Mesodermal cell (in vitro differentiated cells): ENCODE measurements around the gene DNAH7.
"Not testable (repeated sequence)": the region's sequence is repeated elsewhere in the genome, so short reads cannot be mapped to it uniquely, and the experiment has no call there.

Source experiments
- H3K27ac ChIP-seq: 2 replicates; pipeline ENCODE4 v1.7.0; 2013; ENCODE audit warnings: mild to moderate bottlenecking, low read depth, low read length, moderate library complexity; ENCODE audit not compliant: severe bottlenecking
- H3K36me3 ChIP-seq: 2 replicates; pipeline ENCODE4 v1.7.1; 2013; ENCODE audit warnings: mild to moderate bottlenecking, low read length, moderate library complexity; ENCODE audit not compliant: control insufficient read depth, insufficient read depth
- H3K4me1 ChIP-seq: one replicate; pipeline ENCODE4 v1.7.1; 2013; ENCODE audit warnings: mild to moderate bottlenecking, low read length; ENCODE audit not compliant: insufficient read depth, control insufficient read depth, poor library complexity, severe bottlenecking
- H3K4me3 ChIP-seq: 2 replicates; pipeline ENCODE4 v1.7.0; 2013; ENCODE audit warnings: low read length, control low read depth, mild to moderate bottlenecking; ENCODE audit not compliant: insufficient read depth, poor library complexity, severe bottlenecking; ENCODE audit errors: extremely low read depth
- H3K9me3 ChIP-seq: 2 replicates; pipeline ENCODE4 v1.7.1; 2013; ENCODE audit warnings: mild to moderate bottlenecking, low read length, moderate library complexity; ENCODE audit not compliant: control insufficient read depth
- WGBS, 2 experiments: methylation state at CpG; one replicate each; pipeline ENCODE4 v1.1.5; 2013; ENCODE audit warnings: missing lambda C conversion rate in 2 of 2; ENCODE audit not compliant: insufficient coverage in 2 of 2; 5-methylcytosine and 5-hydroxymethylcytosine counted together

The DNAH7 gene

DNA sequence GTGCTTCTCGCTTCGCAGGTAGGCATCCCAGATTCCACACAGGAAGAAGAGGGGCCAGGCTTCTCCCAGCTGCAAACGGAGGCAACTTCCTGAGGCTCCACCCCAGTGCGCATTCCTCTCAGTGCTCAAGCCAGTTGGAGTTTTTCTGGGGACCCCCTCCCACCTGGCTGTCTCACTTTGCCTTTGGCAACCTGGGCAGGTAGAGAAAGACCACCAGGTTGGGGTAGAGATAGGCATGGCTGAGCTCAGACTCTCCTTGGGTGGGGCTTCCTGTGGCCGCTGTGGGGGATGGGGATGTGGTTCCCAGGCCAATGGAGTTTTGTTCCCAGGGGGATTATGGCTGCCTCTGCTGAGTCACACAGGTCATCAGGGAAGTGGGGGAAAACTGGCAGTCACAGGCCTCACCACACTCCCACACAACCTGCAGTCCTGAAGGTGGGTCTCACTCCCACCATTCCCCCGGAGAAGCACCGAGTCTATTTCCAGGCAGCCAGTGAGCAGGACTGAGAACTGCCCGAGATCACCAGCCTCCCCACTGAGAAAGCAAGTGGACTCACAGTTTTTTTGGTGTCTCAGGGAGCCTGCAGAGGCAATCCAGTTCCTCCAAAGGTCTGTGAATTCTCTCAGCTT lies 373.5 kb downstream of the DNAH7 start:
- Histone ChIP-seq H3K4me3 (no peak overlapping the region), H3K9me3 (no peaks in the 10 kb centered on the region), H3K36me3 (peaks cover 9% of the 10 kb centered on the region), H3K27ac (peak overlapping the region; percentile 58), H3K4me1 (no peaks in the 10 kb centered on the region)
- 76 to 92% methylated on average over 2 to 7 of the region's 8 CpGs for WGBS, 2 experiments

DNA sequence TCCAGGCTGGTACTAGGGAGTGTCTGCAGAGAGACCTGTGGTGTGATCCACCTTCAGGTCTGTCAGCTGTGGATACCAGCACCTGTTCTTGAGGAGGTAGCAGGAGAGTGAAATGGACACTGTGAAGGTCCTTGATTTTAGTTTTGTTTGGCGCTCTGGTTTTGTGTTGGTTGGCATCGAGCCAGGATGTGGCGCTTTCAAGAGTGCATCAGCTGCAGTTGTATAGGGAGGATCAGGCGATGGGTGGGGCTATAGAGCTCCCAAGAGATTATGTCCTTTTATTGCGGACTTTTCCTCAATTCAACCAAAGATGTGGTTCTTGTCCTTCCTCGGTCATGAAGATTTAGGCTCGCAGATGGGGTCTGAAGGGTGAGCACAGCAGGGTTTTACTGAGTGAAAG lies 374.1 kb downstream of the DNAH7 start:
- peaks cover 9% of the 10 kb centered on the region for H3K36me3 ChIP-seq
- H3K9me3 ChIP-seq, result no peaks in the 10 kb centered on the region
- WGBS, 2 experiments, result 89 to 96% methylated on average over 5 of the region's 7 CpGs
- no peaks in the 10 kb centered on the region for H3K4me1 ChIP-seq
- no peak overlapping the region for H3K27ac ChIP-seq
- no peak overlapping the region for H3K4me3 ChIP-seq

DNA sequence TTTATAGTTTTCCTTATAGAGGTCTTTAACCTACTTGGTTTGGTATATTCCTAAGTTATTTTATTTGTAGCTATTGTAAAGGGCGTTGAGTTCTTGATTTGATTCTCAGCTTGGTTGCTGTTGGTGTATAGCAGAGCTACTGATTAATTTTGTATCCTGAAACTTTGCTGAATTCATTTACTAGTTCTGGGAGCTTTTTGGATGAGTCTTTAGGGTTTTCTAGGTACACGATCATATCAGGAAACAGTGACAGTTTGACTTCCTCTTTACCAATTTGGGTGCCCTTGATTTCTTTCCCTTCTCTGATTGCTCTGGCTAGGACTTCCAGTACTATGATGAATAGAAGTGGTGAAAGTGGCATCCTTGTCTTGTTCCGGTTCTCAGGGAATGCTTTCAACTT lies 376.1 kb downstream of the DNAH7 start:
- H3K36me3 ChIP-seq, H3K9me3 ChIP-seq, H3K4me1 ChIP-seq, H3K4me3 ChIP-seq, H3K27ac ChIP-seq: not testable (repeated sequence)
- WGBS, 2 experiments, result 80 to 92% methylated on average over 1 to 2 of the region's 3 CpGs
